IMR-90 (cell line): ENCODE measurements around the gene FUT2. TPM values are rescaled to one million over a fixed set of nuclear protein-coding genes. Genes with fewer than 3 reads are reported as not detected.

Experiments used
- ATAC-seq: fragments of 200-7000 bp; cut with Tn5 transposase; 2 replicates; pipeline ENCODE4 v1.9.1; 2020; ENCODE audit warnings: low read depth, mild to moderate bottlenecking, moderate library complexity
- BruUV-seq: library from RNA; stranded (reverse); fragments of 400-500 nt; replicated peaks from 2 replicates; lab custom pipeline; 2021; lab: Mats Ljungman, UMichigan
- CTCF ChIA-PET: fragments of 300-600 bp; formaldehyde crosslinking; extraction: SDS; loops from one replicate; lab custom pipeline; 2021; ENCODE audit warnings: antibody characterized with exemption; lab: Yijun Ruan, JAX
- POLR2A ChIA-PET: fragments of 300-600 bp; sonication (Branson Sonifier 250); formaldehyde crosslinking; loops from one replicate; lab custom pipeline; 2022; ENCODE audit warnings: antibody characterized with exemption; ENCODE audit not compliant: unreplicated experiment; lab: Charles Lee
- DNase-seq: peaks from one replicate; pipeline ENCODE4 v3.0.0; 2013
- H2AFZ ChIP-seq: replicated peaks from 2 replicates; pipeline ENCODE3; 2013; ENCODE audit warnings: low read length, mild to moderate bottlenecking; ENCODE audit not compliant: poor library complexity
- H2AK5ac ChIP-seq: 2 replicates; pipeline ENCODE4 v1.6.1; 2013; ENCODE audit warnings: low read depth, low read length, inconsistent platforms
- H2AK9ac ChIP-seq: replicated peaks from 2 replicates; pipeline ENCODE3; 2013; ENCODE audit warnings: mild to moderate bottlenecking, low read depth, low read length, moderate library complexity; ENCODE audit not compliant: poor library complexity
- H2BK120ac ChIP-seq: 2 replicates; pipeline ENCODE4 v1.6.1; 2013; ENCODE audit warnings: low read depth, low read length, inconsistent platforms
- H2BK15ac ChIP-seq: 3 replicates; pipeline ENCODE4 v1.6.1; 2013; ENCODE audit warnings: low read depth, low read length, inconsistent platforms
- H2BK20ac ChIP-seq: 2 replicates; pipeline ENCODE4 v1.6.1; 2013; ENCODE audit warnings: low read depth, mild to moderate bottlenecking, inconsistent platforms, low read length, moderate library complexity
- H2BK5ac ChIP-seq: 2 replicates; pipeline ENCODE4 v1.6.1; 2013; ENCODE audit warnings: mild to moderate bottlenecking, low read depth, low read length, inconsistent platforms; ENCODE audit not compliant: poor library complexity, severe bottlenecking
- H3K14ac ChIP-seq: replicated peaks from 2 replicates; pipeline ENCODE4 v1.6.1; 2013; ENCODE audit warnings: low read depth, low read length, inconsistent platforms
- H3K18ac ChIP-seq: 2 replicates; pipeline ENCODE4 v1.6.1; 2013; ENCODE audit warnings: low read depth, low read length, control low read depth
- H3K23ac ChIP-seq: 2 replicates; pipeline ENCODE4 v1.6.1; 2013; ENCODE audit warnings: low read depth, low read length, inconsistent platforms
- H3K27ac ChIP-seq: 2 replicates; pipeline ENCODE4 v1.5.1; 2013; ENCODE audit warnings: mild to moderate bottlenecking, control low read depth, low read length; ENCODE audit not compliant: insufficient read depth
- H3K27me3 ChIP-seq: 2 replicates; pipeline ENCODE4 v1.6.1; 2013; ENCODE audit warnings: low read length; ENCODE audit not compliant: control insufficient read depth, insufficient read depth
- H3K36me3 ChIP-seq: 2 replicates; pipeline ENCODE4 v1.6.1; 2013; ENCODE audit warnings: low read length, mixed read lengths; ENCODE audit not compliant: control insufficient read depth, insufficient read depth
- H3K4ac ChIP-seq: 2 replicates; pipeline ENCODE4 v1.6.1; 2013; ENCODE audit warnings: low read depth, low read length, inconsistent platforms
- H3K4me1 ChIP-seq: 2 replicates; pipeline ENCODE4 v1.6.1; 2013; ENCODE audit warnings: low read length, mixed read lengths; ENCODE audit not compliant: control insufficient read depth, insufficient read depth
- H3K4me2 ChIP-seq: 2 replicates; pipeline ENCODE4 v1.6.1; 2013; ENCODE audit warnings: low read depth, mild to moderate bottlenecking, control low read depth, low read length, moderate library complexity
- H3K4me3 ChIP-seq: 2 replicates; pipeline ENCODE4 v1.5.1; 2013; ENCODE audit warnings: low read depth, mild to moderate bottlenecking, control low read depth, low read length, moderate library complexity; ENCODE audit not compliant: insufficient read depth
- H3K56ac ChIP-seq: 2 replicates; pipeline ENCODE4 v1.6.1; 2013; ENCODE audit warnings: low read length, inconsistent platforms; ENCODE audit not compliant: insufficient read depth; ENCODE audit errors: extremely low read depth
- H3K79me1 ChIP-seq, 2 experiments: 2 replicates each; pipeline ENCODE4 v1.6.1; 2013; ENCODE audit warnings: low read length in 2 of 2, inconsistent platforms in 1 of 2, low read depth in 1 of 2
- H3K9ac ChIP-seq: 2 replicates; pipeline ENCODE4 v1.6.1; 2013; ENCODE audit warnings: low read depth, low read length, control low read depth
- H3K9me1 ChIP-seq: 2 replicates; pipeline ENCODE4 v1.6.1; 2013; ENCODE audit warnings: low read length, inconsistent platforms; ENCODE audit not compliant: insufficient read depth
- H3K9me3 ChIP-seq: 2 replicates; pipeline ENCODE4 v1.6.1; 2013; ENCODE audit warnings: low read length; ENCODE audit not compliant: control insufficient read depth, insufficient read depth
- H4K20me1 ChIP-seq: 2 replicates; pipeline ENCODE4 v1.6.1; 2013; ENCODE audit warnings: low read length, inconsistent platforms; ENCODE audit not compliant: insufficient read depth
- H4K5ac ChIP-seq: 2 replicates; pipeline ENCODE4 v1.6.1; 2013; ENCODE audit warnings: mild to moderate bottlenecking, low read depth, low read length, control low read depth
- H4K8ac ChIP-seq, 2 experiments: 2 replicates each; pipeline ENCODE4 v1.6.1; 2013; ENCODE audit warnings: low read depth in 2 of 2, low read length in 2 of 2, control low read depth in 1 of 2, inconsistent platforms in 1 of 2
- H4K91ac ChIP-seq: 2 replicates; pipeline ENCODE4 v1.6.1; 2013; ENCODE audit warnings: low read depth, low read length, inconsistent platforms; ENCODE audit not compliant: insufficient read depth
- CEBPB ChIP-seq: IDR thresholded peaks from 2 replicates; pipeline ENCODE4 v1.6.1; 2012; ENCODE audit warnings: low read depth, low read length, improper control_type of control experiment
- CHD1 ChIP-seq: IDR thresholded peaks from 2 replicates; pipeline ENCODE4 v1.6.1; 2012; ENCODE audit warnings: low read depth, low read length, improper control_type of control experiment
- CTCF ChIP-seq: conservative IDR thresholded peaks from 2 replicates; pipeline ENCODE4 v1.5.1; 2012; ENCODE audit warnings: mild to moderate bottlenecking, low read depth, low read length, improper control_type of control experiment
- FOS ChIP-seq: fragments of 150-350 bp; IDR thresholded peaks from 2 replicates; pipeline ENCODE4 v1.6.1; 2016; ENCODE audit warnings: low read depth, low read length
- MAFK ChIP-seq: IDR thresholded peaks from 2 replicates; pipeline ENCODE4 v1.6.1; 2012; ENCODE audit warnings: low read depth, low read length, improper control_type of control experiment
- MAZ ChIP-seq: IDR thresholded peaks from 2 replicates; pipeline ENCODE4 v1.6.1; 2012; ENCODE audit warnings: low read depth, mild to moderate bottlenecking, low read length, improper control_type of control experiment, moderate library complexity, borderline replicate concordance
- MXI1 ChIP-seq: IDR thresholded peaks from 2 replicates; pipeline ENCODE4 v1.6.1; 2012; ENCODE audit warnings: low read depth, mild to moderate bottlenecking, low read length, moderate library complexity, borderline replicate concordance
- NFE2L2 ChIP-seq: fragments of 150-350 bp; IDR thresholded peaks from 2 replicates; pipeline ENCODE4 v1.6.1; 2016; ENCODE audit warnings: low read depth, mild to moderate bottlenecking, low read length
- RAD21 ChIP-seq: IDR thresholded peaks from 2 replicates; pipeline ENCODE4 v1.6.1; 2012; ENCODE audit warnings: low read length, improper control_type of control experiment
- RCOR1 ChIP-seq: IDR thresholded peaks from 2 replicates; pipeline ENCODE4 v1.6.1; 2012; ENCODE audit warnings: mild to moderate bottlenecking, low read length, improper control_type of control experiment; ENCODE audit not compliant: insufficient replicate concordance
- RFX5 ChIP-seq: IDR thresholded peaks from 2 replicates; pipeline ENCODE4 v1.8.0; 2012; ENCODE audit warnings: low read depth, mild to moderate bottlenecking, low read length, moderate library complexity
- SMC3 ChIP-seq: fragments of 150-350 bp; IDR thresholded peaks from 2 replicates; pipeline ENCODE4 v1.6.1; 2016; ENCODE audit warnings: low read depth, mild to moderate bottlenecking, antibody characterized with exemption, low read length, moderate library complexity
- WGBS, 2 experiments: methylation state at CpG; one replicate each; pipeline versions ENCODE4 v1.1.5 to v1.1.7; 2013; ENCODE audit warnings: missing lambda C conversion rate in 2 of 2; ENCODE audit not compliant: insufficient read length in 1 of 2; ENCODE audit errors: extremely low coverage in 2 of 2; 5-methylcytosine and 5-hydroxymethylcytosine counted together
- dilution Hi-C: fragments of 300-500 bp; cut with HindIII; formaldehyde crosslinking; loops from one replicate; pipeline ENCODE4 v1.14.3; 2018; ENCODE audit warnings: low sequenced_read_pairs; ENCODE audit not compliant: unreplicated experiment
- in situ Hi-C: fragments of 300-500 bp; cut with MboI; formaldehyde crosslinking; loops from 3 replicates; pipeline ENCODE4 v1.14.3; 2019; ENCODE audit warnings: low sequenced_read_pairs, inconsistent platforms, mixed read lengths
- intact Hi-C: fragments of 100-400 bp; cut with micrococcal nuclease; formaldehyde crosslinking; loops from 2 replicates; pipeline ENCODE4 v1.10.0; 2022
- polyA plus RNA-seq, 3 experiments: library from polyadenylated mRNA; depleted of rRNA; stranded (reverse); fragments of >200 nt; gene quantifications; 2 replicates each; pipeline ENCODE4 v1.2.3, GENCODE V29; 2012; ENCODE audit warnings: low replicate concordance in 1 of 3
- total RNA-seq: library from RNA; depleted of rRNA; stranded (reverse); fragments of >200 nt; gene quantifications from 2 replicates; pipeline ENCODE4 v1.2.3, GENCODE V29; 2012
- TF ChIP-seq, protein P1 (sequence below): fragments of 150-350 bp; IDR thresholded peaks from 2 replicates; pipeline ENCODE4 v1.6.1; 2017; ENCODE audit warnings: mild to moderate bottlenecking, antibody characterized with exemption, low read length, low read depth

Gene FUT2
- total and polyA plus RNA-seq, 2 of the 4 experiments (the other 2 are of a cell fraction) = not detected

GRCh38 chr19:48722196-48722708 lies 26.5 kb downstream of the FUT2 start:
- H3K9ac ChIP-seq = no peak overlapping the region
- H3K56ac ChIP-seq = no peak overlapping the region
- no TSS peak for BruUV-seq
- no peak overlapping the region for H3K23ac ChIP-seq
- dilution Hi-C loops = no loop called here
- H2BK120ac ChIP-seq = no peak overlapping the region
- no peaks in the 10 kb centered on the region for H4K20me1 ChIP-seq
- peaks cover 5% of the 10 kb centered on the region for H3K9me1 ChIP-seq
- no peak overlapping the region for H2BK15ac ChIP-seq
- H3K9me3 ChIP-seq = no peaks in the 10 kb centered on the region
- intact Hi-C loops = no loop called here
- H3K27me3 ChIP-seq = no peaks in the 10 kb centered on the region
- in situ Hi-C loops = no loop called here
- H3K4me2 ChIP-seq = no peak overlapping the region
- H3K4me3 ChIP-seq = no peak overlapping the region
- H2AK5ac ChIP-seq = no peak overlapping the region
- DNase-seq (no peak), ATAC-seq (no peak)
- TF ChIP-seq CEBPB = no peak
- TF ChIP-seq SMC3 = no peak
- no peak for TF ChIP-seq RAD21
- no peak for TF ChIP-seq FOS
- no peak for TF ChIP-seq CHD1
- TF ChIP-seq, protein P1, sequence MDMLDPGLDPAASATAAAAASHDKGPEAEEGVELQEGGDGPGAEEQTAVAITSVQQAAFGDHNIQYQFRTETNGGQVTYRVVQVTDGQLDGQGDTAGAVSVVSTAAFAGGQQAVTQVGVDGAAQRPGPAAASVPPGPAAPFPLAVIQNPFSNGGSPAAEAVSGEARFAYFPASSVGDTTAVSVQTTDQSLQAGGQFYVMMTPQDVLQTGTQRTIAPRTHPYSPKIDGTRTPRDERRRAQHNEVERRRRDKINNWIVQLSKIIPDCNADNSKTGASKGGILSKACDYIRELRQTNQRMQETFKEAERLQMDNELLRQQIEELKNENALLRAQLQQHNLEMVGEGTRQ = no peak
- TF ChIP-seq RFX5 = no peak
- TF ChIP-seq NFE2L2 = no peak
- no peak for TF ChIP-seq MAFK
- no peak for TF ChIP-seq RCOR1
- no peak for TF ChIP-seq MAZ
- TF ChIP-seq CTCF = no peak
- TF ChIP-seq MXI1 = no peak
- no peak overlapping the region for H2AFZ ChIP-seq
- peaks cover 4% of the 10 kb centered on the region; the same call in 1 of the 2 replicates for H3K4me1 ChIP-seq
- no peaks in the 10 kb centered on the region for H3K79me1 ChIP-seq
- H3K36me3 ChIP-seq = no peaks in the 10 kb centered on the region
- H2BK20ac ChIP-seq = no peak overlapping the region
- H3K4ac ChIP-seq = no peak overlapping the region
- no peak overlapping the region for H2AK9ac ChIP-seq
- 67% methylated on average over 3 of the region's 11 CpGs; no CpG with 5 or more reads in 1 of the 2 experiments for WGBS, 2 experiments
- no peak overlapping the region for H3K27ac ChIP-seq
- no peak overlapping the region for H4K5ac ChIP-seq
- POLR2A ChIA-PET = no interaction called here
- no peak overlapping the region for H4K8ac ChIP-seq
- CTCF ChIA-PET = no interaction called here
- H3K18ac ChIP-seq = no peak overlapping the region
- no peak overlapping the region for H3K14ac ChIP-seq
- H2BK5ac ChIP-seq = no peak overlapping the region
- no peak overlapping the region for H4K91ac ChIP-seq
